ENCODE results near the gene TGM1.

The TGM1 gene

DNA sequence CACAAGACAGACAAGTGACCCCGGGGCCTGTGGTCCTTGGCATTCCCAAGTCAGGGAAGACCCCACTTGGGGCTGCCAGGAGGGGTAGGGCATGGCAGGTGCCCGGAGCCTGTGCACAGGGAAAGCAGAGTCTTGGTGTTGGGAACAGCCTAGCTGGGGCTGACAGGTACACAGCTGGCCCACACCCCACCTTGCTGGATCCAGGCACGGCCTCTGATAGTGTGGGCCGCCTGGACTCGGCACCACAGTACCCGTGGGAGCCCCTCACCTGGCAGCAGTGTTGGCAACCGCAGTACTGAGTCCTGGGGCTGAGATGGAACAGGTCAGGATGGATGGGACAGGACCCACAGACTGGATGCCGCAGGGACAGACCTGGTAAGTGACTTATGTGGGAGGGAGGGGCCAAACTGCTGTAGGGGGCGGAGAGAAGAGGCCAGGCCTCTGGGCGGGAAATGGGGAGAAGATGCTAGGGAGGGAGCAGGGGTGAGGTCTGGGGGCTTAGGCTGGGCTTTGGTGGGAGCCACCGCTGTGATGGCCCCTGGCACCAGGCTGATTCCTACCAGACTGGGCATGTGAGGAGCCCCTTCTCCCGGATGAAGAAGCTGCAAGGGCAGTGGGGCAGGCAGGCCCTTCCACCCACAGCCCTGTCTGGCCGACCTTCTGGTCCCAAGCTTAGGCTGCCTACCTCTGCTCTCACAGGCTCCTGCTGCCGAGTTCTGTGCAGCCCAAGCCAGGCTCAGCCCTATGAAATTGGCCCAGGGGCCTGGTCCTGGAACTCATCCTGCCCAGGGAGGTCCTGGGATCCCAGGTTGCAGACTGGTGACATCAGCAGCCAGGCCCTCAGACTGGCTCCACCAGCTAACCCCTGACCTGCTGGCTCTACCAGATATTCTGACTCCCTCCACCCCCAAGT, at the start of gene TGM1:
Gene TGM1, minus strand, starts transcription at position 357 of the 913 bp plus-strand sequence. CDS start 825 bp downstream, outside the sequence.
- no peak for DNase-seq

- DNase-seq, result no peak
Observed at GRCh38 chr14:24311837-24312615, 49.0 kb upstream of the TGM1 start.

GRCh38 chr14:24310646-24311604, 47.9 kb upstream of the TGM1 start, which contains the start of gene LTB4R:
Gene LTB4R, plus strand, starts transcription at chr14:24311502. Its CDS starts 4,150 bp downstream, at chr14:24315652.
- peak; percentile 70 for DNase-seq

DNA sequence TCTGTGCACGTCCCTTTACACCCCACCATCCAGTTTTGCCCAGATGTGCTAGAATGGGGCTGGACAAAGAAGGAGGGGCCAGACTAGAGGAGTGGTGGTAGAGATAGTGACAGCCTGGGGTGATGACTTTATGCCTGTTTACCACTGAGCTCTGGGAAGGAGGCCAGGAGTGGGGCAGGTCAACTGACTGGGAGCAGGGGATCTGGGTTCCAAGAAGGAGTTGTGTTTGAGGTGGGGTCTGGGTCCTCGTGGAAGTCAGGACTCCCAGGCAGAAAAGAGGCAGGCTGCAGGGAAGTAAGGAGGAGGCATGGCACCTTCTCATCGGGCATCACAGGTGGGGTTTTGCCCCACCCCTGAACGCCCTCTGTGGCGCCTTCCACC, 47.3 kb upstream of the TGM1 start:
- DNase-seq, result no peak

DNA sequence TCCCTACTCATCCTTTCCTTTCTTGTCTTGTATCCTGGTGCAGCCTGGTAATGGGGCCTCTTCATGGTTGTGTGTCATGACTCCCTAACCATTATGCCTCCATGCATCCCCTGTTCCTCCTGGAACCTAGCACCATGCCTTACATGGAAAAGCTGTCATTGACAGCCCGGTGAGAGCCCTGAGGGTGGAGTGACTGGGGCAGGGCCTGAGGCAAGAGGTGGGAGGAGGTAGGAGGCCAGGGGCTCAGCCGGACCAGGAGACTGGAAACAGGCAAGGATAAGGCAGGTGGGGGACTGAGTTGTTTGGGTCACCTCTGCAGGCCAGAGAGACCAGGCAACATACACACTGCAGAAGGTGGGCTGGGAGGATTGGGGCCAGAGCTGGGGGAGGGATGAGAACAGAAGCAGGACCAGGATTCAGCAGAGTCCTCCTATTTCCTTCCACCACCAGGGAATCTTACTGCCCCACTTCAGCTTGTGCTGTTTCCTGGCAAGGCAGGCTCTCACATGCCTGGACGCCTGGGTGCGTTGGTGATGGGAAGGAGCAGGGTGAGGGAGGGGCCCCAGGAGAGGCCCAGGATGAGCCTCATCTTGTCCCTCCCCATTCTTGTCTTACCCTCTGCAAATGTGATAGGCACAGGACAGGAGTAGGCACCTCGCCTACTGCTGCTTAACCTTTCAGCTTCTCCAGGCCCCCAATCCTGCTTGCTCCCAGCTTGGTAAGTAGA, 46.7 kb upstream of the TGM1 start, which contains the start of gene LTB4R2:
Gene LTB4R2, plus strand, starts transcription at position 603 of the 727 bp plus-strand sequence. CDS start 525 bp downstream, outside the sequence.
- no peak for DNase-seq

GRCh38 chr14:24308342-24309124, 45.6 kb upstream of the TGM1 start:
- DNase-seq, result no peak

GRCh38 chr14:24307575-24308341, 44.8 kb upstream of the TGM1 start, which contains the start of gene CIDEB:
Gene CIDEB, minus strand, starts transcription at chr14:24307977. Its CDS starts 119 bp downstream, at chr14:24307858.
- peak; percentile 77 for DNase-seq

GRCh38 chr14:24307156-24307574, 44.2 kb upstream of the TGM1 start:
- no peak for DNase-seq

DNA sequence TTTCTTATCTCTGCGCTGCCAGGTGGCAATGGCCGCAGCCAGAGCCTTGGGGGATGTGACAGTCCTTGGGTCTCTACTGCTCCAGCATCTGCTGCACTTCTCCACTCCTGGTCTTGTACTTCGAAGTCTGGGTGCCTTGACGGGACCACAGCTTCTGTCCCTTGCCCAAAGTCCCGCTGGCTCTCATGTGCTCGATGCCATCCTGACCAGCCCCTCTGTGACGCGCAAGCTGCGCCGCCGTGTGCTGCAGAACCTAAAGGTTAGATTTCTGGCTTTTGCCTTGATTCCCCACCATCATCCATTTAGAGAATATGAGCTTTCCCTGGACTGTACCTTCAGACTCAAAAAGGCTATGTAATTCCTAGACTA, 41.0 kb upstream of the TGM1 start:
- DNase-seq, result no peak

DNA sequence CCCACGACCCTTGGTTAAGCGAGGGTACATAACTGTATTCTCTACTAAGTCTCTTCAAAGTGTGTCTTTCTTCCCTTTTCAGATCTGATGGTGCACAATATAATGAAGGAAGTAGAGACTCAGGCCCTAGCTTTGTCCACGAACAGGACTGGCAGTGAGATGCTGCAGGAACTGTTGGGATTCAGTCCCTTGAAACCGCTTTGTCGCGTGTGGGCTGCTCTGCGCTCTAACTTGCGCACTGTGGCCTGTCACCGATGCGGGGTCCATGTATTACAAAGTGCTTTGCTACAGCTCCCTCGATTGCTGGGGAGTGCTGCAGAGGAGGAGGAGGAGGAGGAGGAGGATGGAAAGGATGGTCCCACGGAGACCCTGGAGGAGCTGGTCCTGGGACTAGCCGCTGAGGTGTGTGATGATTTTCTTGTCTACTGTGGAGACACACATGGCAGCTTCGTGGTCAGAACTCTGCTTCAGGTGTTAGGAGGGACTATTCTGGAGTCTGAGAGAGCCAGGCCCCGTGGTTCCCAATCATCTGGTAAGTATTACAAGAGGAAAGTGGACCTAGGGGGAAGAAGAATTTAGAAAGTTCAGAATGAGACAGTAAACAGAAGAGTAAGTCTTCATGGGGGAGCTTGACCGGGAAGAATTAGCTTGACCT, 37.5 kb upstream of the TGM1 start:
- DNase-seq, result no peak

DNA sequence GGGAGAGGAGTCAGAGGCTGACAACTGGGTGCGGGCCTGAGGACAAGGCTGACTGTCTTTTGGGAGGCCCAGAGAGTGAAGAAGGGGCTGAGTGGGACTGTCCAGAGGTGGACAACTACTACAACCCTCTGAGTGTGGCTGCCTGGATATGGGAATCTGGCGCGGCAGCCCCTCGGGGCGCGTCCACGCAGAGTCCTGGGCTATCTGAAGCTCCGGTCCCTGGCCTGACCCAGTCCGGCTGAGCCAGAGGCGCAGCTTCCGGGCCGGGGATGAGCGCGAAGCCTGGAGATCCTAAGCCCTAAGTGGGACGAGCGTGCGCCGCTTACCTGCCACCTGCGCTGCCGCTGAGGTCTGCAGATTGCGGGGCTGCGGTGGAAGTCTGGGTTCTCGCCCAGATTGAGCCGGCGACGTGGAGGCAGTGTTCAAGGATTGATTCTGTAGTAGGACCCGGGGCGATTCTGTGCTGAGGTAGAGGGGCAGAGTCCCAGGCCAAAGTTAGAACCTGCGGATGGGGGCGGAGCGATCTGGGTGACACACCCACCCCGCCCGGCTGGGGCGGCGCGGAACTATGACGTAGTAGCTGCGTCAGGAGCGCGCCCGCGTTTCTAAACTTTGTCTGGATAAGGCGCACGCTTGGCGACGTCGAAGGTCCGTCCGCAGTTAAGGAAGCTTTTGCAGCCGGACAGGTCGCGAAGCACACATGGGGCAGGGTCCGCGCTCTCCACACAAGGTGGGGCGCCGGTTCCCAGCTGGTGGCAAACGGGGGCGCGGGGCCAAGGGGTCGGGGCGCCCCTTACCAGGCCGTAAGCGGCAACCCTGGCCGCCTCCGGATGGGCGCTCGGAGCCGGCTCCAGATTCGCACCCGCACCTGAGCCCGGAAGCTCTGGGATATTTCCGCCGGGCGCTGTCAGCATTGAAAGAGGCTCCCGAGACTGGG, 36.5 kb upstream of the TGM1 start, which contains the start of the genes DHRS1 and NOP9:
Gene DHRS1, minus strand, starts transcription at position 526 of the 937 bp plus-strand sequence. CDS start 674 bp downstream, outside the sequence.
Gene NOP9, plus strand, starts transcription at position 596 of the 937 bp plus-strand sequence. Its CDS starts 105 bp downstream, at position 701.
- peak; percentile 98 for DNase-seq

GRCh38 chr14:24298892-24299254, 35.9 kb upstream of the TGM1 start:
- no peak for DNase-seq

DNA sequence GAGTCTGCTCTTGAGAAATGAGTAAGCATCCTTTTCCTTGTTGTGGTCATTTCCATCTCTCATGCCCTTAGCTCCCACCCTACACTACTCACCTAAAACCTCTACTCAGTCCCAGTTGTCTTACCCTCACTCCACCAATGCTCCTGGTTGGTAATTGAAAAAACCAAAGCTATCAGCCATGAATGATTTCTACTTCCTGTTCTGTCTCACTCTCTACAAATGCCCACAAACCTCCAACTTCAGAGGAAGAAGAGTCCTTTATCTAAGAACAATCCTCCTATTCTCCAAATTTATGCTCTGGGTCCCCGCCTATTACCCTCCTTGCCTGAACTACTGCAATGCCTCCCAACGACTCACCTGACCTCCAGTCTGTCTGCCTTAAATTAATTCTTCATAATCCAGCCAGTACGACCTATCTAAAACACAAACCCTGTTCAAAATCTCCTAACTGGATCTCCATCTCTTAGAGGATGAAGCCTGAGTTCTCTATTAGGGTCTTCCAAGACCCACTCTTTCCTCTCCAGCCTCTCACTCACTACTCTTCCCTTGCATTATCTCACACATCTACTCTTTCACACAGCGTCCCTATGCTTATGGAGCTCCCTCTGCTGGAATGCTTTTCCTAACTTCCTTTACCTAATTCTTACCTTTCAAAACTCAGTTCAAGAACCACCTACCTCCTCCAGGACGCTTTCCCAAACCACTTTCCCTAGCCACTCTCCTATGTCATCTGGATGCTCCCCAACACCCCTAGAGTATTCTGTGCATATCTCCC, 34.4 kb upstream of the TGM1 start:
- DNase-seq, result no peak

GRCh38 chr14:24296341-24297157, 33.6 kb upstream of the TGM1 start:
- DNase-seq, result peak; percentile 78

DNA sequence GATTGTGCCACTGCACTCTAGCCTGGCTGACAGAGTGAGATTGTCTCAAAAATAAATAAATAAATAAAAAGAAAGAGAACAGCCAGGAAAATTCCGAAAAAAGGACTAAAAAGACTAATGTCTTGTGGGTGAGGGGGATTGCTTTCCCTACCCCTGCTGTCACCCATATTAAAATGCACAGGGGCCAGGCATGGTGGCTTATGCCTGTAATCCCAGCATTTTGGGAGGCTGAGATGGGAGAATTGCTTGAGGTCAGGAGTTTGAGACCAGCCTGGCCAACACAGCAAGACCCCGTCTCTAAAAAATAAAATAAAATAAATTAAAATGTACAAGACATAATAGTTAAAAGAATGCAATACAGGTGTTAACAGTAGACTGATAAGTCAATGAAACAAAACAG, 30.5 kb upstream of the TGM1 start:
- DNase-seq, result no peak

GRCh38 chr14:24292118-24292807, 29.3 kb upstream of the TGM1 start:
- no peak for DNase-seq

All from stimulated activated CD8-positive, alpha-beta memory T cell treated with anti-CD3 and anti-CD28 coated beads, Interleukin-4, amount 100 ng/mL, for 48 hours (primary cell).